BLaER1 (cell line): ENCODE data around the gene ZNF641.

ENCODE experiments used
- H3K27ac ChIP-seq: shearing (Covaris generic); formaldehyde crosslinking; 2 replicates; pipeline ENCODE4 v1.8.1; 2022
- H3K27me3 ChIP-seq: shearing (Covaris generic); formaldehyde crosslinking; 2 replicates; pipeline ENCODE4 v1.8.1; 2022
- H3K36me3 ChIP-seq: shearing (Covaris generic); formaldehyde crosslinking; 2 replicates; pipeline ENCODE4 v1.8.1; 2022
- H3K4me1 ChIP-seq: shearing (Covaris generic); formaldehyde crosslinking; 2 replicates; pipeline ENCODE4 v1.8.1; 2022
- H3K4me2 ChIP-seq: shearing (Covaris generic); formaldehyde crosslinking; 2 replicates; pipeline ENCODE4 v1.8.1; 2022
- H3K4me3 ChIP-seq: shearing (Covaris generic); formaldehyde crosslinking; 2 replicates; pipeline ENCODE4 v1.8.1; 2022
- H3K9ac ChIP-seq: shearing (Covaris generic); formaldehyde crosslinking; 2 replicates; pipeline ENCODE4 v1.8.1; 2022
- H3K9me3 ChIP-seq: shearing (Covaris generic); formaldehyde crosslinking; 2 replicates; pipeline ENCODE4 v1.8.1; 2022
- H4K20me1 ChIP-seq: shearing (Covaris generic); formaldehyde crosslinking; 2 replicates; pipeline ENCODE4 v1.8.1; 2022
- Cebpa-rat ChIP-seq: shearing (Covaris generic); IDR thresholded peaks from 2 replicates; pipeline ENCODE4 v1.8.1; 2022

The ZNF641 gene

GRCh38 chr12:48361664-48362339 is 11.1 kb upstream of the ZNF641 start:
- Histone ChIP-seq H3K9ac (no peak overlapping the region), H3K4me2 (no peak overlapping the region), H3K36me3 (no peaks in the 10 kb centered on the region), H3K9me3 (no peaks in the 10 kb centered on the region), H3K27ac (no peak overlapping the region), H3K4me3 (no peak overlapping the region), H3K4me1 (no peaks in the 10 kb centered on the region; the same call in 1 of the 2 replicates), H3K27me3 (no peaks in the 10 kb centered on the region), H4K20me1 (no peaks in the 10 kb centered on the region)
- TF ChIP-seq Cebpa-rat: no peak

GRCh38 chr12:48358937-48359513 is 8.3 kb upstream of the ZNF641 start:
- H3K4me3 ChIP-seq: no peak overlapping the region
- no peaks in the 10 kb centered on the region for H3K36me3 ChIP-seq
- no peak for TF ChIP-seq Cebpa-rat
- no peak overlapping the region for H3K4me2 ChIP-seq
- H3K9me3 ChIP-seq: no peaks in the 10 kb centered on the region
- no peaks in the 10 kb centered on the region for H3K27me3 ChIP-seq
- H4K20me1 ChIP-seq: no peaks in the 10 kb centered on the region
- H3K9ac ChIP-seq: no peak overlapping the region
- H3K27ac ChIP-seq: no peak overlapping the region
- no peaks in the 10 kb centered on the region; the same call in 1 of the 2 replicates for H3K4me1 ChIP-seq

GRCh38 chr12:48356041-48356768 is 5.5 kb upstream of the ZNF641 start:
- Histone ChIP-seq H3K4me2 (no peak overlapping the region), H3K27me3 (no peaks in the 10 kb centered on the region), H4K20me1 (no peaks in the 10 kb centered on the region), H3K9ac (no peak overlapping the region), H3K4me3 (no peak overlapping the region), H3K4me1 (peaks cover 5% of the 10 kb centered on the region), H3K9me3 (no peaks in the 10 kb centered on the region), H3K36me3 (no peaks in the 10 kb centered on the region), H3K27ac (no peak overlapping the region)
- TF ChIP-seq Cebpa-rat: no peak

- Histone ChIP-seq H3K27ac (no peak overlapping the region), H3K4me2 (no peak overlapping the region), H3K27me3 (no peaks in the 10 kb centered on the region), H3K9me3 (no peaks in the 10 kb centered on the region), H3K9ac (no peak overlapping the region), H3K36me3 (peaks cover 9% of the 10 kb centered on the region), H3K4me3 (no peak overlapping the region), H4K20me1 (no peaks in the 10 kb centered on the region), H3K4me1 (peaks cover 20% of the 10 kb centered on the region)
- TF ChIP-seq Cebpa-rat: no peak
Observed at GRCh38 chr12:48352157-48352760, 1.5 kb upstream of the ZNF641 start.

GRCh38 chr12:48351022-48351708 is 446 bp upstream of the ZNF641 start:
- Histone ChIP-seq H3K4me2 (peak overlapping the region; percentile 91), H3K9me3 (no peaks in the 10 kb centered on the region), H3K27ac (peak overlapping the region; percentile 67), H3K27me3 (no peaks in the 10 kb centered on the region), H3K4me3 (peak overlapping the region; percentile 87), H3K4me1 (peaks cover 20% of the 10 kb centered on the region), H4K20me1 (no peaks in the 10 kb centered on the region), H3K9ac (peak overlapping the region; percentile 77), H3K36me3 (peaks cover 20% of the 10 kb centered on the region)
- TF ChIP-seq Cebpa-rat: peak; percentile 87

GRCh38 chr12:48349471-48349870 is 1.2 kb downstream of the ZNF641 start:
- H4K20me1 ChIP-seq: no peaks in the 10 kb centered on the region
- H3K4me2 ChIP-seq: peak overlapping the region; percentile 90
- H3K36me3 ChIP-seq: peaks cover 37% of the 10 kb centered on the region
- peak overlapping the region; percentile 87 for H3K4me3 ChIP-seq
- peak overlapping the region; percentile 83; the same call in 1 of the 2 replicates for H3K9ac ChIP-seq
- H3K27me3 ChIP-seq: no peaks in the 10 kb centered on the region
- peaks cover 20% of the 10 kb centered on the region for H3K4me1 ChIP-seq
- H3K27ac ChIP-seq: no peak overlapping the region
- H3K9me3 ChIP-seq: no peaks in the 10 kb centered on the region
- no peak for TF ChIP-seq Cebpa-rat

GRCh38 chr12:48342980-48343379 is 7.7 kb downstream of the ZNF641 start:
- Histone ChIP-seq H3K36me3 (peaks cover 58% of the 10 kb centered on the region), H3K4me3 (no peak overlapping the region), H3K27ac (no peak overlapping the region), H3K4me1 (no peaks in the 10 kb centered on the region), H3K9me3 (no peaks in the 10 kb centered on the region), H3K9ac (no peak overlapping the region), H4K20me1 (no peaks in the 10 kb centered on the region), H3K4me2 (no peak overlapping the region), H3K27me3 (no peaks in the 10 kb centered on the region)
- no peak for TF ChIP-seq Cebpa-rat

- no peaks in the 10 kb centered on the region for H3K27me3 ChIP-seq
- no peak for TF ChIP-seq Cebpa-rat
- no peak overlapping the region for H3K9ac ChIP-seq
- H3K4me3 ChIP-seq: no peak overlapping the region
- H3K4me1 ChIP-seq: no peaks in the 10 kb centered on the region
- no peaks in the 10 kb centered on the region for H4K20me1 ChIP-seq
- H3K9me3 ChIP-seq: peaks cover 5% of the 10 kb centered on the region; the same call in 1 of the 2 replicates
- no peak overlapping the region for H3K27ac ChIP-seq
- H3K4me2 ChIP-seq: no peak overlapping the region
- peaks cover 42% of the 10 kb centered on the region for H3K36me3 ChIP-seq
Observed at GRCh38 chr12:48340943-48341342, 9.8 kb downstream of the ZNF641 start.

GRCh38 chr12:48339442-48340117 is 11.1 kb downstream of the ZNF641 start:
- H3K4me3 ChIP-seq: no peak overlapping the region
- no peaks in the 10 kb centered on the region for H3K4me1 ChIP-seq
- H3K36me3 ChIP-seq: peaks cover 29% of the 10 kb centered on the region
- H3K9me3 ChIP-seq: peaks cover 13% of the 10 kb centered on the region
- H4K20me1 ChIP-seq: no peaks in the 10 kb centered on the region
- H3K27ac ChIP-seq: no peak overlapping the region
- H3K9ac ChIP-seq: no peak overlapping the region
- no peak overlapping the region for H3K4me2 ChIP-seq
- no peak for TF ChIP-seq Cebpa-rat
- no peaks in the 10 kb centered on the region for H3K27me3 ChIP-seq
